Chondrocyte (in vitro differentiated cells): Measurements from ENCODE around the gene FAM53B. TPM values are rescaled to one million over a fixed set of nuclear protein-coding genes. Genes with fewer than 3 reads are reported as not detected.

ENCODE experiments used
- DNase-seq: peaks from one replicate; pipeline ENCODE4 v3.0.0; 2021; ENCODE audit warnings: mixed read lengths, low spot score
- H3K27ac Mint-ChIP-seq: one replicate; pipeline ENCODE4 v1.8.0; 2021; ENCODE audit warnings: mild to moderate bottlenecking, moderate library complexity, mixed read lengths; ENCODE audit not compliant: unreplicated experiment
- H3K27me3 Mint-ChIP-seq: 2 replicates; pipeline ENCODE4 v1.8.0; 2021; ENCODE audit warnings: low read depth, mixed read lengths
- H3K36me3 Mint-ChIP-seq: 2 replicates; pipeline ENCODE4 v1.8.0; 2021; ENCODE audit warnings: low read depth, mixed read lengths
- H3K4me1 Mint-ChIP-seq: 2 replicates; pipeline ENCODE4 v1.8.0; 2021; ENCODE audit warnings: low read depth, mild to moderate bottlenecking, mixed read lengths
- H3K4me3 Mint-ChIP-seq: one replicate; pipeline ENCODE4 v1.8.0; 2021; ENCODE audit warnings: mild to moderate bottlenecking, moderate library complexity, mixed read lengths; ENCODE audit not compliant: unreplicated experiment
- H3K9me3 Mint-ChIP-seq: 2 replicates; pipeline ENCODE4 v1.8.0; 2021; ENCODE audit warnings: low read depth, mixed read lengths
- total RNA-seq: library from RNA; stranded (reverse); gene quantifications from 3 replicates; pipeline ENCODE4 v1.2.1, GENCODE V29; 2021
- TF ChIP-seq, protein P1 (sequence below): fragments of 200-600 bp; sonication (generic); IDR thresholded peaks from 2 replicates; pipeline ENCODE4 v1.5.0; 2021; ENCODE audit warnings: antibody characterized with exemption, mild to moderate bottlenecking, moderate library complexity

Gene FAM53B
- total RNA-seq, 1 donor from 2014 or later, result 16.1 TPM

GRCh38 chr10:124701435-124701834, 42.7 kb downstream of the FAM53B start:
- peak; percentile 66 for DNase-seq
- no peaks in the 10 kb centered on the region for H3K9me3 Mint-ChIP-seq
- H3K4me3 Mint-ChIP-seq, result no peak overlapping the region
- TF ChIP-seq, protein P1, sequence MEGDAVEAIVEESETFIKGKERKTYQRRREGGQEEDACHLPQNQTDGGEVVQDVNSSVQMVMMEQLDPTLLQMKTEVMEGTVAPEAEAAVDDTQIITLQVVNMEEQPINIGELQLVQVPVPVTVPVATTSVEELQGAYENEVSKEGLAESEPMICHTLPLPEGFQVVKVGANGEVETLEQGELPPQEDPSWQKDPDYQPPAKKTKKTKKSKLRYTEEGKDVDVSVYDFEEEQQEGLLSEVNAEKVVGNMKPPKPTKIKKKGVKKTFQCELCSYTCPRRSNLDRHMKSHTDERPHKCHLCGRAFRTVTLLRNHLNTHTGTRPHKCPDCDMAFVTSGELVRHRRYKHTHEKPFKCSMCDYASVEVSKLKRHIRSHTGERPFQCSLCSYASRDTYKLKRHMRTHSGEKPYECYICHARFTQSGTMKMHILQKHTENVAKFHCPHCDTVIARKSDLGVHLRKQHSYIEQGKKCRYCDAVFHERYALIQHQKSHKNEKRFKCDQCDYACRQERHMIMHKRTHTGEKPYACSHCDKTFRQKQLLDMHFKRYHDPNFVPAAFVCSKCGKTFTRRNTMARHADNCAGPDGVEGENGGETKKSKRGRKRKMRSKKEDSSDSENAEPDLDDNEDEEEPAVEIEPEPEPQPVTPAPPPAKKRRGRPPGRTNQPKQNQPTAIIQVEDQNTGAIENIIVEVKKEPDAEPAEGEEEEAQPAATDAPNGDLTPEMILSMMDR, result no peak
- H3K36me3 Mint-ChIP-seq, result peaks cover 11% of the 10 kb centered on the region
- H3K4me1 Mint-ChIP-seq, result peaks cover 23% of the 10 kb centered on the region
- no peaks in the 10 kb centered on the region for H3K27me3 Mint-ChIP-seq
- H3K27ac Mint-ChIP-seq, result peak overlapping the region; percentile 69

DNA sequence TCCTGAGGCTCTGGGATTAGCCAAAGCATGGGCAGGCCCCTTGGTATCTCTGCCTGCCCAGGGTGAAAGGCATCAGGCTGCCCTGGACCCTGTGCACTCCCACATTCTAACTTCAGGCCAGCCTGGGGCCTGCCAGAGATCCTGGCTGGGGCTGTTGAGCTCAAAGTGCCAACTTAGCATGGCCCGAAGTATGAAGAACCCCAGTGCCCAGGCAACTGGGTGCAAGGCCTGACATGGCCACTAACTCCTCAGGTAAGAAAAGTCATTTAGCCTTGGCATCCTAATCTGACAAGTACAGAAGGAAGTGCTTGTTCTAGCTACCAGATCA, 43.2 kb downstream of the FAM53B start:
- TF ChIP-seq, protein P1, result no peak
- Mint-ChIP-seq H3K36me3 (peaks cover 11% of the 10 kb centered on the region), H3K4me1 (peaks cover 23% of the 10 kb centered on the region), H3K27ac (peak overlapping the region; percentile 69), H3K27me3 (no peaks in the 10 kb centered on the region), H3K4me3 (no peak overlapping the region), H3K9me3 (no peaks in the 10 kb centered on the region)
- peak; percentile 39 for DNase-seq

DNA sequence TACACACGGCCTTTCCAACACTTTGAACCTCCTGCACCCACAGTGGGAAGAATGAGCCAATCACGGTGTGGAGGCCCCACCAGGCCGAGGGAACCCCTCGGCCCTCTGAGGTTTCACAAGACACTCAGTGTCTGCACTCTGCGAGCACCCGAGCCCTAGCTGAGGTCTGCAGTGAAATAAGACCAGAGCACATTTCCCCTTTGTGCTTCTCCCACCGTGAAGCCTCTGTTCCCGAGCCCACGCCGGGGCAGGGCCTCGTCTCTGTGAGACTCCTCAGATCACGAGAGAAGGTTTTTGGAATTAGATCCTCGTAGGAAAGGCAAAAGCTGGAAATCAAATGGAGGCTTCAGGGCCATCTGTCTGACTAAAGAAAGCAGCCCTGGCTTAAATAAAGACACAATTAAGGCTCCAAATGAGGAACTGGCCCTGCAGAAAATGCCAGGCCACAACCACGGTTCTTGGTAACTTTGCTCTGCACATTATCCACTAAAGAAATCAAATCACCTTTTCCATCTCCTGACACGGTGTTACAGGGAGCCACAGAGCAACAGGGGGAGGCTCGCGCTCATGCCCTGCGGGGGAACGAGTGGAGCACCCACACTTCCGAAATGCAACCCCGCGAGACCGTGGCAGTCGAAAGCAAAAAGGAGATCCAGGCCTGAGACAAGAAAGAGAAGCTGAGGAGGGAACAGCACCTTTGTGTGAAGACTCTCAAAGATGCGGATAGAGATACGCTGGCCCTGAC, 43.7 kb downstream of the FAM53B start:
- H3K27me3 Mint-ChIP-seq, result no peaks in the 10 kb centered on the region
- DNase-seq, result no peak
- H3K36me3 Mint-ChIP-seq, result peaks cover 12% of the 10 kb centered on the region
- H3K9me3 Mint-ChIP-seq, result no peaks in the 10 kb centered on the region
- TF ChIP-seq, protein P1, result no peak
- H3K4me1 Mint-ChIP-seq, result peaks cover 23% of the 10 kb centered on the region
- no peak overlapping the region for H3K27ac Mint-ChIP-seq
- H3K4me3 Mint-ChIP-seq, result no peak overlapping the region

GRCh38 chr10:124699471-124700292, 44.5 kb downstream of the FAM53B start:
- TF ChIP-seq, protein P1, result no peak
- DNase-seq, result no peak
- H3K27me3 Mint-ChIP-seq, result no peaks in the 10 kb centered on the region
- H3K36me3 Mint-ChIP-seq, result peaks cover 16% of the 10 kb centered on the region
- H3K4me1 Mint-ChIP-seq, result peaks cover 23% of the 10 kb centered on the region
- H3K9me3 Mint-ChIP-seq, result no peaks in the 10 kb centered on the region
- no peak overlapping the region for H3K4me3 Mint-ChIP-seq
- no peak overlapping the region for H3K27ac Mint-ChIP-seq

- Mint-ChIP-seq H3K27me3 (no peaks in the 10 kb centered on the region), H3K27ac (no peak overlapping the region), H3K9me3 (no peaks in the 10 kb centered on the region), H3K36me3 (peaks cover 17% of the 10 kb centered on the region), H3K4me3 (no peak overlapping the region), H3K4me1 (peaks cover 23% of the 10 kb centered on the region)
- TF ChIP-seq, protein P1, result no peak
- DNase-seq, result no peak
These were observed 45.4 kb downstream of the FAM53B start for GRCh38 chr10:124698545-124699469.
